K562 (cell line): ENCODE results near the gene C7orf25. TPM values are rescaled to one million over a fixed set of nuclear protein-coding genes. Genes with fewer than 3 reads are reported as not detected.

Source experiments
- BRD4 ChIP-seq: fragments of 200-600 bp; sonication (generic); IDR thresholded peaks from 2 replicates; pipeline ENCODE4 v1.6.1; 2017; ENCODE audit warnings: inconsistent platforms
- CAMTA2 ChIP-seq: fragments of 250-450 bp; sonication (Bioruptor Pico); conservative IDR thresholded peaks from 2 replicates; pipeline ENCODE4 v1.5.1; 2022
- CCAR2 ChIP-seq: fragments of 200-400 bp; formaldehyde crosslinking; IDR thresholded peaks from 2 replicates; pipeline ENCODE4 v1.6.1; 2017; ENCODE audit warnings: mild to moderate bottlenecking, low read depth, low read length
- DACH1 ChIP-seq: fragments of 450-650 bp; IDR thresholded peaks from 2 replicates; pipeline ENCODE4 v1.6.1; 2018; ENCODE audit not compliant: partially characterized antibody
- DNMT1 ChIP-seq: fragments of 450-650 bp; IDR thresholded peaks from 2 replicates; pipeline ENCODE4 v1.6.1; 2016; ENCODE audit warnings: antibody characterized with exemption, mild to moderate bottlenecking
- GATAD2A ChIP-seq: fragments of 450-650 bp; IDR thresholded peaks from 2 replicates; pipeline ENCODE4 v1.6.1; 2017
- HMGN3 ChIP-seq: IDR thresholded peaks from 2 replicates; pipeline ENCODE4 v1.6.1; 2011; ENCODE audit warnings: borderline replicate concordance, low read depth, mild to moderate bottlenecking, mixed read lengths, low read length; ENCODE audit not compliant: insufficient read length; ENCODE audit errors: extremely low read depth
- KAT2B ChIP-seq: IDR thresholded peaks from one replicate; pipeline ENCODE4 v1.6.1; 2012; ENCODE audit warnings: low read depth, mild to moderate bottlenecking, control low read depth, inconsistent platforms, low read length, moderate library complexity
- KLF6 ChIP-seq: fragments of 250-450 bp; sonication (Bioruptor Pico); IDR thresholded peaks from 2 replicates; pipeline ENCODE4 v1.4.0; 2020; ENCODE audit warnings: mild to moderate bottlenecking, moderate library complexity, borderline replicate concordance
- MEIS2 ChIP-seq: fragments of 450-650 bp; IDR thresholded peaks from 2 replicates; pipeline ENCODE4 v1.6.1; 2014; ENCODE audit warnings: mild to moderate bottlenecking; ENCODE audit not compliant: partially characterized antibody
- NFE2 ChIP-seq: IDR thresholded peaks from 2 replicates; pipeline ENCODE4 v1.6.1; 2014; ENCODE audit warnings: antibody characterized with exemption, low read depth
- NRF1 ChIP-seq, 2 experiments: fragments of 450-650 bp; IDR thresholded peaks in 1 of 2; conservative IDR thresholded peaks in 1 of 2; 2 replicates each; pipeline ENCODE4 v1.6.1; 2014; ENCODE audit warnings: mild to moderate bottlenecking in 2 of 2
- RBM34 ChIP-seq: fragments of 200-400 bp; formaldehyde crosslinking; IDR thresholded peaks from 2 replicates; pipeline ENCODE4 v1.6.1; 2018; ENCODE audit warnings: low read length, borderline replicate concordance; ENCODE audit not compliant: insufficient read depth
- SMARCE1 ChIP-seq: fragments of 450-650 bp; IDR thresholded peaks from 2 replicates; pipeline ENCODE4 v1.7.1; 2016; ENCODE audit warnings: mild to moderate bottlenecking
- SNAPC5 ChIP-seq: fragments of 250-450 bp; sonication (Bioruptor Pico); IDR thresholded peaks from 2 replicates; pipeline ENCODE4 v1.8.0; 2021; ENCODE audit warnings: moderate library complexity, mild to moderate bottlenecking, inconsistent platforms
- ZBTB17 ChIP-seq: fragments of 450-650 bp; formaldehyde crosslinking; IDR thresholded peaks from 2 replicates; pipeline ENCODE4 v1.4.0; 2020; ENCODE audit warnings: mild to moderate bottlenecking
- ZNF165 ChIP-seq: fragments of 250-450 bp; sonication (Bioruptor Pico); IDR thresholded peaks from 2 replicates; pipeline ENCODE4 v1.4.0; 2020; ENCODE audit warnings: borderline replicate concordance
- ZNF280A ChIP-seq: fragments of 450-650 bp; IDR thresholded peaks from 2 replicates; pipeline ENCODE4 v1.6.1; 2018; ENCODE audit warnings: mild to moderate bottlenecking, low read depth; ENCODE audit not compliant: partially characterized antibody
- polyA plus RNA-seq, 8 experiments: library from polyadenylated mRNA; depleted of rRNA in 4 of 8; stranded (reverse) in 5 of 8; unstranded in 3 of 8; fragments of >200 nt; fragmentation: Nextera tagmentation in 2 of 8; fragmentation: Illumina TruSeq in 1 of 8; extraction: Ambion mirVana in 2 of 8; extraction: Trizol in 1 of 8; gene quantifications; 2 replicates each; pipeline versions ENCODE4 v1.2.1 to v1.2.3, GENCODE V29; 2011 to 2014; ENCODE audit warnings: inconsistent platforms in 1 of 8, missing spikeins in 1 of 8
- total RNA-seq, 7 experiments: library from RNA; depleted of rRNA in 6 of 7; stranded (reverse); fragments of >200 nt in 6 of 7; fragmentation: Illumina TruSeq in 2 of 7; extraction: Trizol in 2 of 7; gene quantifications; 2 replicates each; pipeline versions ENCODE4 v1.2.1 to v1.2.3, GENCODE V29; 2011 to 2021; ENCODE audit warnings: low replicate concordance in 1 of 7

The C7orf25 gene
- total and polyA plus RNA-seq, 9 of the 15 experiments (the other 6 are each of a cell fraction or from before 2014, with no cell fraction given) = 1.2 to 4.7 (median 1.9) TPM

- TF ChIP-seq MEIS2 (peak; percentile 89), ZBTB17 (CRISPR knock-in tag) (no peak), SNAPC5 (no peak), GATAD2A (no peak), KAT2B (no peak), SMARCE1 (no peak), RBM34 (no peak), BRD4 (no peak), DACH1 (no peak), ZNF280A (no peak), DNMT1 (no peak), CAMTA2 (CRISPR knock-in tag) (no peak), NFE2 (0 out of 2 replicates have a peak, but pooled peaks have one; percentile 5), ZNF165 (CRISPR knock-in tag) (no peak), KLF6 (CRISPR knock-in tag) (no peak), CCAR2 (no peak), NRF1 (conservative IDR thresholded peaks at IDR 0.05 in 1 of 2, IDR thresholded peaks at IDR 0.05 in 1 of 2) (peak; percentile 99), HMGN3 (no peak)
Observed at GRCh38 chr7:42931834-42932651, 20.2 kb upstream of the C7orf25 start, which contains the start of the genes MRPL32 and PSMA2 (continued).
